ENCODE results near the gene TRIM46.
A peak's percentile ranks its signal among the peaks of the same experiment; 100 is the strongest.
"Not testable (repeated sequence)": the region's sequence is repeated elsewhere in the genome, so short reads cannot be mapped to it uniquely, and the experiment has no call there.

Gene TRIM46

DNA sequence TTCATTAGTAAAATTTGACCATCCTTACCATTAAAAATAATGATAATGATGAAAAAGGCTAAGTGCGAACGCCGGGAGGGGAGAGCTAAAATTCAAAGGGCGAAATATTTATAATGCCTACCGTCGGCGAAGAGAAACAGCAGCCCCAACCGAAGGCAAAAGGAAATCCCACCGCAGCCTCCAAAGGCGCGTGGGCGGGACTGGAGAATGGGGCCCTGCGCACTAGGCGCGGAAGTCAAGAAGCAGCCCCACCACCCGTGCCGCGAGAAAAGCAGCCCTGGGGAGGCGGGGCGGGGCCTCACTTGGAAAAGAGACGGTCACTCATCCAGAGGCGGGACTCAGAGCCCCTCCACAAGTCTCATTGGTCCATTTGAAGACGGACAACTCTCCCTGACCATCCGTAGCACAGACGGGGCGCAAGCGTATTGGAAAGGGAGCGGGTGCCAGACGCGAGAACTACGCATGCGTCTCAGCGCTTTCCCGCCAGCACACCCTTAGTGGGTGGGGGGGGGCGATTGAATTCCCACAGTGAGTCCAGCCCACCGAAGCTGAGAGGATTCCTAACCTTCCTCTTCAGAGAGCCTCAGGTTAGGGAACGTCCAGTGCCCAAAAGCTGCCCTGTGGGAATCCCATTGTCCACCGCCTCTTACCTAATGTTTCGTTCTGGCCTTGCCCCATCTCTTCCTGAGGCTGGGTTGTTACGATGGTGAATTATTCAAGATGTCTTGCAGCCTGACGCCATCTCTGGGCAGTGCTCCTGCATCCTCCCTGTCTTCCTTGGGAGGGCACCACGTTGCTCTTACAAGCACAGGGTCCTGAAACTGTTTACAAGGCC, 53.8 kb downstream of the TRIM46 start:
- DNase-seq (ENCODE audit: low spot score): peak; percentile 99

DNA sequence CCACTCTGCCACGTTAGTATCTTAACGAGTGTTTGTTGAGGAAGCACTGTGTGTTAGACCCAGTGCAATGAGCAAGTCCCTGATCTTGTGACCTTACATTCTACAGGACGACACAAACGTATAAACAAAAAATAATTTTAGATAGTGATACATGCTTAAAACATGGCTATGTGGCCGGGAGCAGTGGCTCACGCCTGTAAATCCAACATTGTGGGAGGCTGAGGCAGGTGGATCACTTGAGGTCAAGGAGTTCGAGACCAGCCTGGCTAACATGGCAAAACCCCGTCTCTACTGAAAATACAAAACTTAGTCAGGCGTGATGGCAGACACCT, 54.4 kb downstream of the TRIM46 start:
- DNase-seq (ENCODE audit: low spot score): no peak

- not testable (repeated sequence) for DNase-seq (ENCODE audit: low spot score)
These were observed 57.7 kb downstream of the TRIM46 start for GRCh38 chr1:155231302-155231701.

GRCh38 chr1:155232001-155232978, 58.6 kb downstream of the TRIM46 start:
- DNase-seq (ENCODE audit: low spot score): not testable (repeated sequence)

DNA sequence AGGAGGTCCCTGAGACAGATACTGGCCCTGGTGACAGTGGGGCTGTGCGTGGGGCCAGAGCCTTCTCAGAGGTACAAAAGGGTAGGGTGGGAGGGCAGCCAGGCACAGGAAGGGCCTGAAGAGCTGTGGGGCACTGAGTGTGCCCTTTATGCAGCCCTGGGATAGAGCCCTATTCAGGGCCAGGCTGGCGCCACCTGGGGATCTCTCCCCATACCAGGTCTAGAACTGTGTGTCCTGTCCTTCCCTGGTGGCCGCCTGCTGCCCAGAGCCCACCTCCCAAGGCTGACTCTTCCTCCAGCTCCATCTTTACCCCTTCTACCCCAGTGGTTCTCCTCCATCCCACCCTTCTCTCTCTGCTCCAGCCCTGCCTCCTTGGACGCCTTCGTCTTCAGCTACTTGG, 59.9 kb downstream of the TRIM46 start:
- not testable (repeated sequence) for DNase-seq (ENCODE audit: low spot score)
